Left lung (tissue), 10 donors: ENCODE measurements around the gene LARGE1. TPM values are rescaled to one million over a fixed set of nuclear protein-coding genes. Genes with fewer than 3 reads are reported as not detected.

Experiments used
- ATAC-seq: fragments of 200-7000 bp; cut with Tn5 transposase; one replicate; pipeline ENCODE4 v1.9.1; 2020; ENCODE audit warnings: moderate library complexity
- DNase-seq, 4 donors: peaks; one replicate each; pipeline ENCODE4 v3.0.0-alpha.2; 2013 to 2020
- H3K27ac ChIP-seq, 2 donors: fragments of 200-600 bp; sonication (generic) in 1 of 2; one replicate each; pipeline versions ENCODE4 v1.5.0 to v1.8.0; 2020 to 2021
- H3K27me3 ChIP-seq, 2 donors: fragments of 200-600 bp; sonication (generic) in 1 of 2; one replicate each; pipeline versions ENCODE4 v1.5.0 to v1.8.0; 2020 to 2021
- H3K36me3 ChIP-seq, 2 donors: fragments of 200-600 bp; sonication (generic) in 1 of 2; one replicate each; pipeline versions ENCODE4 v1.5.0 to v1.8.0; 2020 to 2021
- H3K4me1 ChIP-seq, 2 donors: fragments of 200-600 bp; one replicate each; pipeline ENCODE4 v1.8.0; 2021
- H3K4me3 ChIP-seq, 2 donors: fragments of 200-600 bp; sonication (generic) in 1 of 2; one replicate each; pipeline versions ENCODE4 v1.5.0 to v1.8.0; 2020 to 2021; ENCODE audit warnings: mild to moderate bottlenecking in 1 of 2
- H3K9me3 ChIP-seq, 2 donors: fragments of 200-600 bp; sonication (generic) in 1 of 2; one replicate each; pipeline versions ENCODE4 v1.5.0 to v1.8.0; 2020 to 2021
- CTCF ChIP-seq, 2 donors: fragments of 200-600 bp; sonication (generic) in 1 of 2; IDR thresholded peaks; one replicate each; pipeline versions ENCODE4 v1.5.0 to v1.8.0; 2021; ENCODE audit warnings: antibody characterized with exemption in 2 of 2
- intact Hi-C, 2 donors: fragments of 100-400 bp; cut with DNase I; formaldehyde crosslinking; loops; one replicate each; pipeline versions ENCODE4 v1.11.2 to v1.14.2; 2022
- polyA plus RNA-seq, 6 donors: library from polyadenylated mRNA; unstranded; fragments of 120-200 nt; gene quantifications; one replicate each; pipeline ENCODE4 v1.2.1, GENCODE V29; 2013; ENCODE audit not compliant: insufficient read length in 6 of 6
- total RNA-seq, 2 donors: library from RNA; stranded (reverse); fragmentation: NEBNext Ultra II Directional; extraction: Animal tissue kit (Norgen Biotek cat#: 25700); gene quantifications; one replicate each; pipeline ENCODE4 v1.2.1, GENCODE V29; 2021
- donor health status: DM: no; HTN: yes; CAD: no.
- donor health status: DM: no; HTN: no; CAD: no.

LARGE1 gene
- total and polyA plus RNA-seq, 8 donors: 22.4 to 36.1 (median 33.2) TPM

GRCh38 chr22:33606504-33606903 is 313.8 kb downstream of the LARGE1 start:
- intact Hi-C loops: no loop called here
- Histone ChIP-seq H3K9me3 (peaks cover 0 to 7% of the 10 kb centered on the region in 2 donors), H3K4me1 (no peaks in the 10 kb centered on the region), H3K27me3 (no peaks in the 10 kb centered on the region), H3K4me3 (no peak overlapping the region), H3K27ac (no peak overlapping the region), H3K36me3 (no peaks in the 10 kb centered on the region)
- ATAC-seq: no peak
- DNase-seq: no peak
- no peak for TF ChIP-seq CTCF (IDR thresholded peaks at IDR 0.05)

GRCh38 chr22:33605666-33606065 is 314.6 kb downstream of the LARGE1 start:
- H3K36me3 ChIP-seq: no peaks in the 10 kb centered on the region
- peak in 1 of 4 donors; percentile 3 for DNase-seq
- no peak overlapping the region for H3K4me3 ChIP-seq
- no peaks in the 10 kb centered on the region for H3K4me1 ChIP-seq
- intact Hi-C loops: no loop called here
- H3K27ac ChIP-seq: no peak overlapping the region
- TF ChIP-seq CTCF (IDR thresholded peaks at IDR 0.05): no peak
- H3K27me3 ChIP-seq: no peaks in the 10 kb centered on the region
- ATAC-seq: peak; percentile 66
- H3K9me3 ChIP-seq: peaks cover 0 to 4% of the 10 kb centered on the region in 2 donors

- H3K9me3 ChIP-seq: no peaks in the 10 kb centered on the region
- TF ChIP-seq CTCF (IDR thresholded peaks at IDR 0.05): no peak
- no peak overlapping the region for H3K4me3 ChIP-seq
- H3K27ac ChIP-seq: no peak overlapping the region
- no peaks in the 10 kb centered on the region for H3K36me3 ChIP-seq
- no peak for DNase-seq
- no peaks in the 10 kb centered on the region for H3K4me1 ChIP-seq
- ATAC-seq: no peak
- H3K27me3 ChIP-seq: no peaks in the 10 kb centered on the region
- intact Hi-C loops: no loop called here
Measured at GRCh38 chr22:33605221-33605620, 315.1 kb downstream of the LARGE1 start.

- DNase-seq: no peak
Measured at GRCh38 chr22:33601062-33601461, 319.2 kb downstream of the LARGE1 start.

GRCh38 chr22:33600595-33600994 is 319.7 kb downstream of the LARGE1 start:
- Histone ChIP-seq H3K4me1 (no peaks in the 10 kb centered on the region), H3K27ac (no peak overlapping the region), H3K36me3 (no peaks in the 10 kb centered on the region), H3K27me3 (no peaks in the 10 kb centered on the region), H3K4me3 (no peak overlapping the region), H3K9me3 (no peaks in the 10 kb centered on the region)
- TF ChIP-seq CTCF (IDR thresholded peaks at IDR 0.05): no peak
- ATAC-seq (no peak), DNase-seq (no peak)
- intact Hi-C loops: no loop called here

More at GRCh38 chr22:33601062-33601461, 319.2 kb downstream of the LARGE1 start:
- H3K27me3 ChIP-seq: no peaks in the 10 kb centered on the region
- TF ChIP-seq CTCF (IDR thresholded peaks at IDR 0.05): no peak
- no peak for ATAC-seq
- H3K9me3 ChIP-seq: no peaks in the 10 kb centered on the region
- no peaks in the 10 kb centered on the region for H3K36me3 ChIP-seq
- H3K4me1 ChIP-seq: no peaks in the 10 kb centered on the region
- no peak overlapping the region for H3K27ac ChIP-seq
- H3K4me3 ChIP-seq: no peak overlapping the region
- intact Hi-C loops: no loop called here
